ENCODE data around the gene ANKRD44.

The ANKRD44 gene

GRCh38 chr2:197101519-197101918 lies 209.1 kb downstream of the ANKRD44 start:
- DNase-seq: no peak

- DNase-seq: no peak
Observed at GRCh38 chr2:197097578-197098366, 212.8 kb downstream of the ANKRD44 start.

GRCh38 chr2:197096649-197097048 lies 213.9 kb downstream of the ANKRD44 start:
- no peak for DNase-seq

- DNase-seq: no peak
Observed at GRCh38 chr2:197092431-197092830, 218.1 kb downstream of the ANKRD44 start.

GRCh38 chr2:197090742-197091367 lies 219.7 kb downstream of the ANKRD44 start:
- DNase-seq: no peak

GRCh38 chr2:197089655-197090054 lies 220.9 kb downstream of the ANKRD44 start:
- no peak for DNase-seq

- no peak for DNase-seq
Observed at GRCh38 chr2:197088694-197089093, 221.9 kb downstream of the ANKRD44 start.

- no peak for DNase-seq
Observed at GRCh38 chr2:197086500-197086899, 224.1 kb downstream of the ANKRD44 start.

GRCh38 chr2:197085665-197086064 lies 224.9 kb downstream of the ANKRD44 start:
- DNase-seq: no peak

- DNase-seq: no peak
Observed at GRCh38 chr2:197081294-197081693, 229.3 kb downstream of the ANKRD44 start.

GRCh38 chr2:197080578-197081216 lies 229.9 kb downstream of the ANKRD44 start:
- no peak for DNase-seq

- no peak for DNase-seq
Observed at GRCh38 chr2:197079832-197080555, 230.6 kb downstream of the ANKRD44 start.

GRCh38 chr2:197079414-197079813 lies 231.2 kb downstream of the ANKRD44 start:
- no peak for DNase-seq

- no peak for DNase-seq
Observed at GRCh38 chr2:197078535-197078934, 232.0 kb downstream of the ANKRD44 start.

- DNase-seq: no peak
Observed at GRCh38 chr2:197077336-197077735, 233.2 kb downstream of the ANKRD44 start.

- no peak for DNase-seq
Observed at GRCh38 chr2:197076652-197077051, 233.9 kb downstream of the ANKRD44 start.

GRCh38 chr2:197075754-197076337 lies 234.7 kb downstream of the ANKRD44 start:
- no peak for DNase-seq

- DNase-seq: no peak
Observed at GRCh38 chr2:197075281-197075680, 235.3 kb downstream of the ANKRD44 start.

GRCh38 chr2:197073701-197074433 lies 236.7 kb downstream of the ANKRD44 start:
- no peak for DNase-seq

- DNase-seq: no peak
Observed at GRCh38 chr2:197073270-197073669, 237.3 kb downstream of the ANKRD44 start.

GRCh38 chr2:197072533-197072932 lies 238.0 kb downstream of the ANKRD44 start:
- no peak for DNase-seq

- DNase-seq: no peak
Observed at GRCh38 chr2:197071790-197072436, 238.7 kb downstream of the ANKRD44 start.

All from activated naive CD4-positive, alpha-beta T cell treated with Interleukin-2 at 50 U/mL for 16 hours (primary cell).